ENCODE data around the gene ARHGEF11.
A peak's percentile ranks its signal among the peaks of the same experiment; 100 is the strongest.
"Not testable (repeated sequence)": the region's sequence is repeated elsewhere in the genome, so short reads cannot be mapped to it uniquely, and the experiment has no call there.

The ARHGEF11 gene

GRCh38 chr1:157069601-157070000 lies 24.1 kb upstream of the ARHGEF11 start:
- no peak for DNase-seq
- Histone ChIP-seq H3K27ac (no peak overlapping the region), H3K27me3 (replicated peaks) (no peaks in the 10 kb centered on the region), H3K4me3 (ENCODE audit: low read depth, low read length) (no peak overlapping the region), H3K36me3 (replicated peaks) (no peaks in the 10 kb centered on the region)
- in situ Hi-C loops (cut with HindIII; ENCODE audit: low pct_ligation_motif_present, low sequenced_read_pairs): no loop called here
- TF ChIP-seq CTCF (IDR thresholded peaks at IDR 0.05; ENCODE audit: low read depth, low read length, missing control alignments): no peak

DNA sequence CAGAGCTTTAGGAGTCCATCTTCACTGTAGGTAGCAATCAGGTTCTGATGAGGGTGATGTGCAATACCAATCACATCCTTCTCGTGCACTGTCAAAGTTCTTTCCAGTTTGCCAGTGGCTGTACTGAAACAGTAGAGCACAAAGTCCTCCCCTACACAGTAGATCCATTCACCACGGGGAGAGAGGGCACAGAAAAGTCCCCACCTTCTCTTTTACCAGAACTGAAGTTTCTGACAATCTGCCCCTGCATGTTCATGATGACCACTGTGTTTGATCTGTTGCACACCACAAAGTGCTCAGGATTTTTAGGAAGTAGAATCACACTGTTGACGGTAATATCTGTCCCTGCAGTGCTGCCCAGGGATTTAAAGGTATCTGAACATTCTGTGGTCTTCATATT lies 13.7 kb upstream of the ARHGEF11 start:
- in situ Hi-C loops (cut with HindIII; ENCODE audit: low pct_ligation_motif_present, low sequenced_read_pairs); H3K36me3 ChIP-seq (replicated peaks); H3K4me3 ChIP-seq (ENCODE audit: low read depth, low read length); DNase-seq; H3K27me3 ChIP-seq (replicated peaks); H3K27ac ChIP-seq: not testable (repeated sequence)

- no peak for TF ChIP-seq CTCF (IDR thresholded peaks at IDR 0.05; ENCODE audit: low read depth, low read length, missing control alignments)
- in situ Hi-C loops (cut with HindIII; ENCODE audit: low pct_ligation_motif_present, low sequenced_read_pairs): no loop called here
- no peak for DNase-seq
- Histone ChIP-seq H3K4me3 (ENCODE audit: low read depth, low read length) (no peak overlapping the region), H3K27ac (no peak overlapping the region), H3K27me3 (replicated peaks) (no peaks in the 10 kb centered on the region), H3K36me3 (replicated peaks) (no peaks in the 10 kb centered on the region)
Measured at GRCh38 chr1:157056269-157056668, 10.7 kb upstream of the ARHGEF11 start.

DNA sequence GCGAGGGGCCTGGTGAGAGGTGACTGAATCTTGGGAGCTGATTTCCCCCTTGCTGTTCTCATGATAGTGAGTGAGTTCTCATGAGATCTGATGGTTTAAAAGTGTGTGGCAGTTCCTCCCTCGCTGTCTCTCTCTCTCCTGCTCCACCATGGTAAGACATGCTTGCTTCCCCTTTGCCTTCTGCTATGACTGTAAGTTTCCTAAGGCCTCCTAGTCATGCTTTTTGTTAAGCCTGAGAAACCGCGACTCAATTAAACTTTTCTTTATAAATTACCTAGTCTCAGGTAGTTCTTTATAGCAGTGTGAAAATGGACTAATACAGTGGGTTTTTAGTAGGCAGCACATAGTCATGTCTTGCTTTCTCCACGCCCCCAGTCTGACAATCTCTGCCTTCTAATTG lies 10.2 kb upstream of the ARHGEF11 start:
- H3K36me3 ChIP-seq (replicated peaks); DNase-seq; H3K27ac ChIP-seq; in situ Hi-C loops (cut with HindIII; ENCODE audit: low pct_ligation_motif_present, low sequenced_read_pairs); H3K4me3 ChIP-seq (ENCODE audit: low read depth, low read length); H3K27me3 ChIP-seq (replicated peaks): not testable (repeated sequence)

DNA sequence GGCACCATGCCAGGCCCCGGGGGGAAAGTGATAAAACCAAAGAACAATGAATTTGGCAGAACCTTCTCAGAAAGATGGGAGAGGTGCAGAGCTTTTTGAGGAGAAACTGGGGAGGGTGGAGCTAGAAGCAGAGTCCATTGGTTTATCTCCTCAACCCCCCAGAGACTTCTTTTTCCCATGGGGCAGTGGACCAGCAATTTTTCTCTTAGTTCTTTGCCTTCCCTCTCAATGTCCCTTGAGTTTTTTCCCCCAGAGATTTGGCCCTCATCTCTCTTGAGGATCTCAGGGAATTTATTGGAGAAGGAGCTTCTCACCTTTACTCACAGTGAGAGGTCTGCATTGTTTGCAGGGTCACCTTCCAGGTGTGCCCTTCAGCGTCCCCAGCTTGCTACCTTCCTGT lies 5.3 kb upstream of the ARHGEF11 start:
- no peak for TF ChIP-seq CTCF (IDR thresholded peaks at IDR 0.05; ENCODE audit: low read depth, low read length, missing control alignments)
- Histone ChIP-seq H3K27ac (no peak overlapping the region), H3K36me3 (replicated peaks) (no peaks in the 10 kb centered on the region), H3K4me3 (ENCODE audit: low read depth, low read length) (no peak overlapping the region), H3K27me3 (replicated peaks) (no peaks in the 10 kb centered on the region)
- DNase-seq: no peak
- in situ Hi-C loops (cut with HindIII; ENCODE audit: low pct_ligation_motif_present, low sequenced_read_pairs): no loop called here

DNA sequence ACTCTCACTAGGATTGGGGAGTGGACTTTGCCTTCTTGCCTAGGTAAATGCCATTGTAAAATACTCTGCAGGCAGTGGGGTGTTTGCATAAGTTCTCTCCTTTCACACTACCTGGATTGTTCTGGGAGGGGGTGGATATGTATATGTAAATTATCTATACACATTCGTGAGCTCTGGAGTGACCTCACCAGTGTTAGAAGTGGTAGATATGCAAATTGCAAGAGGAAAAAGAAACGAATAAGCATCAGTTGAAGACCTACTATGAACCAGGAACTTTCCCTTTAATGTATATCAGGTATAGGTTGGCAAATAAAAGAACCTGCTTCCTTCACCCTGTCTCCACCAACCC lies 1.5 kb upstream of the ARHGEF11 start:
- Histone ChIP-seq H3K27ac (no peak overlapping the region), H3K4me3 (ENCODE audit: low read depth, low read length) (no peak overlapping the region), H3K27me3 (replicated peaks) (no peaks in the 10 kb centered on the region), H3K36me3 (replicated peaks) (no peaks in the 10 kb centered on the region)
- no peak for TF ChIP-seq CTCF (IDR thresholded peaks at IDR 0.05; ENCODE audit: low read depth, low read length, missing control alignments)
- DNase-seq: no peak
- in situ Hi-C loops (cut with HindIII; ENCODE audit: low pct_ligation_motif_present, low sequenced_read_pairs): no loop called here

DNA sequence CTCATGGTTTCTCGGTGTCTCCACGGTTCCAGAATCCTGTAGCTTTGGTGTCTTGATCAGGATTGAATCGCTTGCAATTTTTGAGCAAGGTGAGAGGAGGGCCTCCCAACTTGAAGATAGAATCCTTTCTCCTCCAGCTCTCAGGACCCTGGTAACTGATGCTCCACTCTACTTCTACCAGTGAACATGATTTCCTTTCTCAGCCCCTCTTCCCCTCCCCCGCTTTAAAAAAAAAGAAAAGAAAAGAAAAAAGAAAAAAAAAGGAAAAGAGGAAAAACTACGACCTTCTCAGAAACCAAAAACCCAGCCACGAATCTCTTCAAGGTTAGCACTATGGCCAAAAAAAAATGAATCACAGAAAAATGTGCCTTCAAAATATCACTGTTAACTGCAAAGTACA lies 1.2 kb downstream of the ARHGEF11 start:
- peak overlapping the region; percentile 74 for H3K4me3 ChIP-seq (ENCODE audit: low read depth, low read length)
- in situ Hi-C loops (cut with HindIII; ENCODE audit: low pct_ligation_motif_present, low sequenced_read_pairs): no loop called here
- H3K27me3 ChIP-seq (replicated peaks): no peaks in the 10 kb centered on the region
- no peaks in the 10 kb centered on the region for H3K36me3 ChIP-seq (replicated peaks)
- no peak overlapping the region for H3K27ac ChIP-seq
- DNase-seq: no peak
- TF ChIP-seq CTCF (IDR thresholded peaks at IDR 0.05; ENCODE audit: low read depth, low read length, missing control alignments): no peak

All from brain microvascular endothelial cell (primary cell).